GM21526 (cell line): ENCODE results near the gene SLC23A3.

Experiments used
- ATAC-seq: cut with Tn5 transposase; IDR thresholded peaks from one replicate; pipeline ENCODE4 v1.9.1; 2021; ENCODE audit warnings: moderate library complexity; ENCODE audit not compliant: unreplicated experiment, low FRiP score

Gene SLC23A3

GRCh38 chr2:219116776-219117646 lies 52.8 kb downstream of the SLC23A3 start:
- no peak for ATAC-seq

- no peak for ATAC-seq
These were observed 57.0 kb downstream of the SLC23A3 start for GRCh38 chr2:219112651-219113338.

GRCh38 chr2:219112062-219112406 lies 57.8 kb downstream of the SLC23A3 start:
- ATAC-seq, result no peak
